SK-N-SH (cell line): ENCODE data around the gene KLB. TPM values are rescaled to one million over a fixed set of nuclear protein-coding genes. Genes with fewer than 3 reads are reported as not detected.

Experiments used
- CTCF ChIA-PET: fragments of 300-600, 350-600 bp; formaldehyde crosslinking; extraction: SDS; loops from one replicate; lab custom pipeline; 2021; lab: Yijun Ruan, JAX
- POLR2A ChIA-PET: fragments of 350-600 bp; sonication (Branson Sonifier 250); formaldehyde crosslinking; extraction: SDS; loops from one replicate; lab custom pipeline; 2020; ENCODE audit warnings: antibody characterized with exemption, inconsistent platforms; lab: Yijun Ruan, JAX
- DNase-seq: peaks from one replicate; pipeline ENCODE4 v3.0.0; 2012
- H2AFZ ChIP-seq: fragments of 200-600 bp; sonication (generic); 2 replicates; pipeline ENCODE4 v1.8.1; 2016; ENCODE audit warnings: antibody characterized with exemption, mild to moderate bottlenecking, low read depth
- H3F3A ChIP-seq: fragments of 200-600 bp; sonication (generic); replicated peaks from 2 replicates; pipeline ENCODE3; 2016; ENCODE audit warnings: antibody characterized with exemption, mild to moderate bottlenecking; ENCODE audit not compliant: insufficient read depth
- H3K27ac ChIP-seq, 2 experiments: fragments of 200-500 bp in 1 of 2; fragments of 200-600 bp in 1 of 2; sonication (Bioruptor generic) in 1 of 2; sonication (generic), shearing (Covaris generic) in 1 of 2; 2 replicates each; pipeline versions ENCODE4 v1.5.1 to v1.6.1; 2014 to 2016; ENCODE audit warnings: low read depth in 2 of 2, inconsistent platforms in 1 of 2, low read length in 1 of 2, mild to moderate bottlenecking in 1 of 2, mixed read lengths in 1 of 2
- H3K27me3 ChIP-seq: fragments of 200-600 bp; sonication (generic), shearing (Covaris generic); 2 replicates; pipeline ENCODE4 v1.6.1; 2016; ENCODE audit warnings: mixed run types; ENCODE audit not compliant: insufficient read depth
- H3K36me3 ChIP-seq, 2 experiments: fragments of 200-500 bp in 1 of 2; fragments of 200-600 bp in 1 of 2; sonication (Bioruptor generic) in 1 of 2; sonication (generic) in 1 of 2; replicated peaks in 1 of 2; 2 replicates each; pipeline versions ENCODE3 to v1.5.1; 2014 to 2016; ENCODE audit warnings: low read length in 1 of 2, mild to moderate bottlenecking in 1 of 2; ENCODE audit not compliant: insufficient read depth in 2 of 2, control insufficient read depth in 1 of 2
- H3K4me1 ChIP-seq, 2 experiments: fragments of 200-500 bp in 1 of 2; fragments of 200-600 bp in 1 of 2; sonication (Bioruptor generic) in 1 of 2; sonication (generic), shearing (Covaris generic) in 1 of 2; 2 replicates each; pipeline versions ENCODE4 v1.5.1 to v1.6.1; 2014 to 2016; ENCODE audit warnings: low read depth in 1 of 2, low read length in 1 of 2, mixed run types in 1 of 2; ENCODE audit not compliant: insufficient read depth in 2 of 2, control insufficient read depth in 1 of 2
- H3K4me2 ChIP-seq: fragments of 200-600 bp; sonication (generic), shearing (Covaris generic); 2 replicates; pipeline ENCODE4 v1.6.1; 2017; ENCODE audit warnings: mixed run types
- H3K4me3 ChIP-seq, 2 experiments: fragments of 200-500 bp in 1 of 2; fragments of 200-600 bp in 1 of 2; sonication (Bioruptor generic) in 1 of 2; sonication (generic), shearing (Covaris generic) in 1 of 2; 2 replicates each; pipeline versions ENCODE4 v1.5.1 to v1.8.1; 2014 to 2016; ENCODE audit warnings: low read depth in 2 of 2, inconsistent platforms in 1 of 2, low read length in 1 of 2, mild to moderate bottlenecking in 1 of 2, mixed read lengths in 1 of 2, moderate library complexity in 1 of 2
- H3K79me2 ChIP-seq: fragments of 200-600 bp; sonication (generic); 2 replicates; pipeline ENCODE4 v1.8.1; 2017; ENCODE audit warnings: mild to moderate bottlenecking; ENCODE audit not compliant: insufficient read depth
- H3K9ac ChIP-seq: fragments of 200-600 bp; sonication (generic); 2 replicates; pipeline ENCODE4 v1.6.1; 2017; ENCODE audit warnings: mixed run types
- H3K9me2 ChIP-seq: fragments of 200-600 bp; sonication (generic); 2 replicates; pipeline ENCODE4 v1.6.1; 2017; ENCODE audit warnings: mixed run types
- H3K9me3 ChIP-seq: fragments of 200-600 bp; sonication (generic); 2 replicates; pipeline ENCODE4 v1.6.1; 2017; ENCODE audit warnings: mixed run types, mild to moderate bottlenecking, moderate library complexity
- H4K20me1 ChIP-seq: fragments of 200-600 bp; sonication (generic); 2 replicates; pipeline ENCODE4 v1.6.1; 2017; ENCODE audit warnings: mild to moderate bottlenecking, mixed run types; ENCODE audit not compliant: insufficient read depth
- CHD2 ChIP-seq: fragments of 150-350 bp; IDR thresholded peaks from 2 replicates; pipeline ENCODE4 v1.6.1; 2018; ENCODE audit warnings: low read length; ENCODE audit not compliant: partially characterized antibody
- EP300 ChIP-seq, 2 experiments: IDR thresholded peaks; 2 replicates each; pipeline versions ENCODE4 v1.4.0 to v1.6.1; 2012; ENCODE audit warnings: borderline replicate concordance in 1 of 2, low read depth in 1 of 2, low read length in 1 of 2
- EZH2phosphoT487 ChIP-seq: fragments of 200-600 bp; sonication (generic); IDR thresholded peaks from 2 replicates; pipeline ENCODE4 v1.6.1; 2017; ENCODE audit warnings: low read depth, mixed run types, mild to moderate bottlenecking, antibody characterized with exemption, moderate library complexity, borderline replicate concordance
- FOSL2 ChIP-seq: IDR thresholded peaks from 2 replicates; pipeline ENCODE4 v1.4.0; 2012; ENCODE audit warnings: low read depth, mild to moderate bottlenecking, moderate library complexity, borderline replicate concordance
- FOXJ3 ChIP-seq: sonication (generic); formaldehyde crosslinking; IDR thresholded peaks from 2 replicates; pipeline ENCODE4 v1.5.1; 2020; ENCODE audit warnings: mild to moderate bottlenecking, missing genetic modification reagents
- IRF3 ChIP-seq: fragments of 150-350 bp; IDR thresholded peaks from 2 replicates; pipeline ENCODE4 v1.6.1; 2016; ENCODE audit warnings: mild to moderate bottlenecking, low read depth, low read length
- MAX ChIP-seq: IDR thresholded peaks from 2 replicates; pipeline ENCODE4 v1.4.0; 2012; ENCODE audit warnings: low read depth
- MEF2A ChIP-seq: IDR thresholded peaks from 2 replicates; pipeline ENCODE4 v1.4.0; 2012; ENCODE audit warnings: low read depth, borderline replicate concordance
- NFIC ChIP-seq: IDR thresholded peaks from 2 replicates; pipeline ENCODE4 v1.4.0; 2012; ENCODE audit warnings: borderline replicate concordance
- PBX3 ChIP-seq: IDR thresholded peaks from 2 replicates; pipeline ENCODE4; 2012
- POLR2AphosphoS5 ChIP-seq: IDR thresholded peaks from 2 replicates; pipeline ENCODE4 v1.6.1; 2012; ENCODE audit warnings: low read depth, low read length
- RCOR1 ChIP-seq: fragments of 150-350 bp; IDR thresholded peaks from 2 replicates; pipeline ENCODE4 v1.6.1; 2017; ENCODE audit warnings: antibody characterized with exemption, low read length
- SIN3A ChIP-seq: IDR thresholded peaks from 2 replicates; pipeline ENCODE4 v1.6.1; 2012; ENCODE audit warnings: low read depth, mild to moderate bottlenecking, low read length, moderate library complexity, borderline replicate concordance
- SMC3 ChIP-seq: IDR thresholded peaks from 2 replicates; pipeline ENCODE4 v1.6.1; 2012; ENCODE audit warnings: low read depth, low read length, improper control_type of control experiment
- TAF1 ChIP-seq: IDR thresholded peaks from 2 replicates; pipeline ENCODE4 v1.6.1; 2012; ENCODE audit warnings: low read depth, mild to moderate bottlenecking, low read length, moderate library complexity, borderline replicate concordance
- TEAD4 ChIP-seq: IDR thresholded peaks from 2 replicates; pipeline ENCODE4 v1.4.0; 2012; ENCODE audit warnings: mild to moderate bottlenecking, borderline replicate concordance; ENCODE audit not compliant: insufficient read depth
- USF1 ChIP-seq: IDR thresholded peaks from 2 replicates; pipeline ENCODE4 v1.4.0; 2012; ENCODE audit warnings: low read depth, borderline replicate concordance
- WGBS: methylation state at CpG from one replicate; pipeline ENCODE4 v1.1.6; 2017; ENCODE audit warnings: low lambda C conversion rate; 5-methylcytosine and 5-hydroxymethylcytosine counted together
- polyA plus RNA-seq, 3 experiments: library from polyadenylated mRNA; depleted of rRNA; stranded (reverse); fragments of >200 nt; gene quantifications; 2 replicates each; pipeline ENCODE4 v1.2.3, GENCODE V29; 2012

The KLB gene
- polyA plus RNA-seq, 1 of the 3 experiments (the other 2 are of a cell fraction) = not detected

GRCh38 chr4:39383690-39384089 lies 23.0 kb upstream of the KLB start (continued):
- TF ChIP-seq EZH2phosphoT487 (no peak), NFIC (no peak), EP300 (IDR thresholded peaks at IDR 0.05; ENCODE audit: borderline replicate concordance in 1 of 2, low read depth in 1 of 2, low read length in 1 of 2) (no peak)

- peaks cover 6% of the 10 kb centered on the region; the same call in 1 of the 2 replicates for H3K9me3 ChIP-seq
- H4K20me1 ChIP-seq = no peaks in the 10 kb centered on the region
- H3K27ac ChIP-seq = no peak overlapping the region
- no peaks in the 10 kb centered on the region for H3K79me2 ChIP-seq
- no peak overlapping the region for H3K9ac ChIP-seq
- no peaks in the 10 kb centered on the region for H3F3A ChIP-seq
- POLR2A ChIA-PET = no interaction called here
- 94% methylated on average over 7 of the region's 11 CpGs for WGBS
- no peak for TF ChIP-seq RCOR1
- H3K4me1 ChIP-seq = no peaks in the 10 kb centered on the region
- H3K4me3 ChIP-seq = no peak overlapping the region
- CTCF ChIA-PET = no interaction called here
- no peak overlapping the region for H3K4me2 ChIP-seq
- no peak overlapping the region for H2AFZ ChIP-seq
- no peaks in the 10 kb centered on the region for H3K36me3 ChIP-seq
- no peak for DNase-seq
- no peaks in the 10 kb centered on the region; the same call in 1 of the 2 replicates for H3K27me3 ChIP-seq
- no peaks in the 10 kb centered on the region for H3K9me2 ChIP-seq
Measured at GRCh38 chr4:39384563-39384962, 22.2 kb upstream of the KLB start.

GRCh38 chr4:39390603-39391002 lies 16.1 kb upstream of the KLB start:
- Histone ChIP-seq H3K4me3 (no peak overlapping the region), H3K4me1 (no peaks in the 10 kb centered on the region), H3K27me3 (no peaks in the 10 kb centered on the region), H3K79me2 (no peaks in the 10 kb centered on the region), H3K9me2 (no peaks in the 10 kb centered on the region), H3K9ac (no peak overlapping the region), H3K9me3 (no peaks in the 10 kb centered on the region), H3F3A (no peaks in the 10 kb centered on the region), H3K4me2 (no peak overlapping the region), H4K20me1 (no peaks in the 10 kb centered on the region), H3K36me3 (no peaks in the 10 kb centered on the region), H3K27ac (no peak overlapping the region), H2AFZ (no peak overlapping the region)
- TF ChIP-seq POLR2AphosphoS5 = no peak
- TF ChIP-seq TEAD4 = no peak
- no peak for DNase-seq
- POLR2A ChIA-PET = no interaction called here
- CTCF ChIA-PET = no interaction called here
- 89% methylated on average over 6 of the region's 6 CpGs for WGBS

- H2AFZ ChIP-seq = no peak overlapping the region
- H3K4me3 ChIP-seq = no peak overlapping the region
- CTCF ChIA-PET = no interaction called here
- no peaks in the 10 kb centered on the region for H3K79me2 ChIP-seq
- H3K36me3 ChIP-seq = no peaks in the 10 kb centered on the region
- H3K4me1 ChIP-seq = no peaks in the 10 kb centered on the region
- no peaks in the 10 kb centered on the region for H3F3A ChIP-seq
- POLR2A ChIA-PET = no interaction called here
- H3K9me2 ChIP-seq = no peaks in the 10 kb centered on the region
- H3K27ac ChIP-seq = no peak overlapping the region
- H3K9ac ChIP-seq = no peak overlapping the region
- H3K9me3 ChIP-seq = no peaks in the 10 kb centered on the region
- no peaks in the 10 kb centered on the region for H3K27me3 ChIP-seq
- no peak for DNase-seq
- WGBS = 86% methylated on average over 2 of the region's 3 CpGs
- no peaks in the 10 kb centered on the region for H4K20me1 ChIP-seq
- no peak overlapping the region for H3K4me2 ChIP-seq
- TF ChIP-seq SMC3 (no peak), IRF3 (no peak), SIN3A (no peak), MAX (no peak), USF1 (no peak), FOXJ3 (no peak), MEF2A (no peak), TEAD4 (no peak), CHD2 (no peak), TAF1 (no peak), FOSL2 (no peak), PBX3 (no peak)
Measured at GRCh38 chr4:39394706-39395105, 12.0 kb upstream of the KLB start.
